ENCODE data around the gene ADGRD1.

The ADGRD1 gene

DNA sequence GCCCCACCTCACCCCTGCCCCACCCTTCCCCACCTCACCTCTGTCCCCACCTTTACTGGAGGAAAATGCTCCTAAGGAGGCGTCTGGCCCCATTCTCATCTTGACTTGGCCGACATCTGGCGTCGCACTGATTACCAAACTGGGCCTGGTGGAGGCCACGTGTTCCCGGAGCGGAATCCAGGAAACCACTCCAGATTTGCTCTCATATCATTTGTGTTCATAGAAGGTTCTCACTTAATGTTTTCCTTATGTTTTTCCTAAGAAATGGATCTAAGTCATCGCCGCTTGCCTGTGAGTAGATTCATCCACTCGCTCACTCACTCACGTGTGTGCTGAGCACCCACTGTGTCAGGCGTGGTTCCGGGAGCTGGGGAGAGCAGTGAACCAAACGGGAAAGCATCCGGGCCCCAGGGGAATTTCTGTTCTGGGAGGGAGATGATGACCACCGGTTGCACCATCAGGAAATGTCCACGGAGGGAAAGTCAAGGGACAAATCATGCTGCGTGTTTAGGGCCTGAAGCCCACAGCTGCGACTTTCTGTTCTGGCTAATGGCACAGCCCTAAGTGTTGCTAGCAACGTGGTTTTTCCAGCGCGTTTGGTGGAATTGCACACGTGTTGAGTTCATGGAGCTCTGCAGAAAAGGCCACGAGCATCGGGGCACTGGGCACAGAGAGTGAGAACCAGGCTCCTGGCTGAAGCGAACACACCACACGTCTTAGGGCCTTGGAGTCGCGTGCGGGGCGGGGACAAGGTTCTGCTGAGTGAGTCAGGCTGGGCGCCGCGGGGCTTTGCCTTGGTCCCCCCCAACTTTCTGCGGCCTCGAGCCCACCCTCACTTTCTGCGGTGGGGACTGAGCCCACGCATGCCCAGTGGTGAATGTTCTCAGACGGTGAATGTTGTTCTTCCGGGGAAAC, 57.7 kb downstream of the ADGRD1 start:
- Histone ChIP-seq H3K9ac (ENCODE audit: low read depth, low read length) (no peak overlapping the region), H3K4me2 (ENCODE audit: low read length) (no peak overlapping the region), H3K4me1 (ENCODE audit: control insufficient read depth, insufficient read depth, low read length) (no peaks in the 10 kb centered on the region), H3K27me3 (ENCODE audit: control insufficient read depth, insufficient read depth, low read length) (no peaks in the 10 kb centered on the region), H3K36me3 (ENCODE audit: insufficient read depth, low read length) (no peaks in the 10 kb centered on the region), H3K4me3 (ENCODE audit: low read length) (no peak overlapping the region), H3K9me3 (replicated peaks; ENCODE audit: low read length) (peaks cover 17% of the 10 kb centered on the region)

DNA sequence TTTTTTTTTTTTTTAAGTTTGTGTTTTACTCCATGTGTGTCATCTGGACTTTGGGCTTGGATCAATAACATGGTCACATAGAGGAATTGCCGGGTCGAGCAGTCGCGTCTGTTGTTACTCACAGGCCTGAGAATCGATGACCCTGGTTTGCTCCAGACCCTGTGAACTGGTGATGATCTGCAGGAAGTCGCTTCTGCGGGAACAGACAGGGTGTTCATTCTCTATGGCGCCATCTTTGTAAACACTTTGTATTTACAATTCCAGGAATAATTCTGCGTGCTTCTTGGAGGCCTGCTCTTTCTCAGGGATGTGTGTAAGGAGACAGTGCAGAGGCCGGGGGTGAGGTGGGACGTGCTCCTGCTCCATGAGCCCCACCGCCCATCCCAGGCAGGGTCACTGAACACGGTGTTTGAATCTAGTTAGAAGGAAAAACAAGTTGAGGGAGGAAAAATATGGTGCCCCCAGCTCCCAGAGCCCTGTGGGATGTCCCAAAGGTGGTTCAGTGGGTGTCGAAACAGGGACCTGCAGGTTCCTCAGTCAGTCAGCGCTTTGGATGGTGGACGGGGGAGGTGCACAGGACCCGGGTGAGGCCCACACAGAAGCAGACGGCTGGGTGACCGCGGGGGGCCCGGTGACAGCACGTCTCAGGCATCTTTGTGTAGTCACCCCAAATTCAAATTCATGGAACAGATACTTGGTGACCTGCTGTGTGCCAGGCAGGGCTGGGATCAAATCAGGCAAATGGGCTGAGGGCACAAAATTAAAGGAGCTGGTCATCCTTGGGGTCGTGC, 58.8 kb downstream of the ADGRD1 start:
- Histone ChIP-seq H3K4me1 (ENCODE audit: control insufficient read depth, insufficient read depth, low read length) (no peaks in the 10 kb centered on the region), H3K9ac (ENCODE audit: low read depth, low read length) (no peak overlapping the region), H3K36me3 (ENCODE audit: insufficient read depth, low read length) (no peaks in the 10 kb centered on the region), H3K4me3 (ENCODE audit: low read length) (no peak overlapping the region), H3K4me2 (ENCODE audit: low read length) (no peak overlapping the region), H3K9me3 (replicated peaks; ENCODE audit: low read length) (peaks cover 19% of the 10 kb centered on the region), H3K27me3 (ENCODE audit: control insufficient read depth, insufficient read depth, low read length) (no peaks in the 10 kb centered on the region)

DNA sequence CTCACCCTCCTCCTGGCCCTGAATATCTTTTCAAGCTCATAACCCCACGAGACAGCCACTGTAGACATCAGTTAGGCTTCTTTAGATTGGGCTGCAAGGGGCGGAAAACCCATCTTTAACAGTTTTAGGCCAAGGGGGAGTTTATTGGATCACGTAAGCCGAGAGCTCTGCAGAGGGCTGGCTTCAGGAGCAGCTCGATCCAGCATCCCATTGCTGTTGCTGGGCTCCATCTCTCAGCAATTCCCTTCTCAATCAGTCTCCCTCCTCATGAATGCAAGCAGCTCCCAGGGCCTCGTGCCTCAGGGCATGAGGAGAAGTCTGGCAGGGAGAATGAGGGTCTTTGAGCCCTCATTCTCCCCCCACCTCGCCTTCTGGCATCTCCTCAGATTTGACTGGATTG, 59.4 kb downstream of the ADGRD1 start:
- H3K27me3 ChIP-seq (ENCODE audit: control insufficient read depth, insufficient read depth, low read length) = no peaks in the 10 kb centered on the region
- no peak overlapping the region for H3K4me3 ChIP-seq (ENCODE audit: low read length)

DNA sequence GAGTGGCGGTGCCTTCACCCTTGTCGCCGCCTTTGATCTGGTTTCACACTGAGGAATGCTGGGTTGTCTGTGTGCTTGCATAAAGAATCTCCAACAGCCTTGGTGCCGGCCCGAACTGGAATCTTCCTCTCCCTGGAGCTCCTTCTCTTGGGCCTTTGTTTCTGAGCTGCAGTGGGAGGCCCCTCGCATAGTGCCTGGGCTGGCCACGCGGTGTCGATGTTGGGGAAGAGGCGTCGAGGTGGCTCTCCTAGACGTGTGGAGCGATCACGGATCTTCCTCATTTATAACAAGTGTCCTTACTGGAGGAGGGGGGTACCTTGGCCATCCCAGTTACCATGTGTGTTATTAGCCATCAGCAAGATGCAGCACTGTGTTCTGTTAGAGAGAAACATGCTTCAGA, 60.6 kb downstream of the ADGRD1 start:
- Histone ChIP-seq H3K36me3 (ENCODE audit: insufficient read depth, low read length) (no peaks in the 10 kb centered on the region), H3K4me2 (ENCODE audit: low read length) (no peak overlapping the region), H3K27me3 (ENCODE audit: control insufficient read depth, insufficient read depth, low read length) (no peaks in the 10 kb centered on the region)

More for the DNA sequence above, 59.4 kb downstream of the ADGRD1 start:
- Histone ChIP-seq H3K36me3 (ENCODE audit: insufficient read depth, low read length) (no peaks in the 10 kb centered on the region), H3K4me2 (ENCODE audit: low read length) (no peak overlapping the region), H3K9me3 (replicated peaks; ENCODE audit: low read length) (peaks cover 24% of the 10 kb centered on the region), H3K9ac (ENCODE audit: low read depth, low read length) (no peak overlapping the region), H3K4me1 (ENCODE audit: control insufficient read depth, insufficient read depth, low read length) (no peaks in the 10 kb centered on the region)

GRCh38 chr12:131015581-131016337, 62.1 kb downstream of the ADGRD1 start:
- Histone ChIP-seq H3K9ac (ENCODE audit: low read depth, low read length) (no peak overlapping the region), H3K4me1 (ENCODE audit: control insufficient read depth, insufficient read depth, low read length) (no peaks in the 10 kb centered on the region), H3K9me3 (replicated peaks; ENCODE audit: low read length) (peaks cover 17% of the 10 kb centered on the region), H3K36me3 (ENCODE audit: insufficient read depth, low read length) (no peaks in the 10 kb centered on the region), H3K4me3 (ENCODE audit: low read length) (no peak overlapping the region), H3K27me3 (ENCODE audit: control insufficient read depth, insufficient read depth, low read length) (no peaks in the 10 kb centered on the region), H3K4me2 (ENCODE audit: low read length) (no peak overlapping the region)

More for the DNA sequence above, 60.6 kb downstream of the ADGRD1 start:
- Histone ChIP-seq H3K4me1 (ENCODE audit: control insufficient read depth, insufficient read depth, low read length) (no peaks in the 10 kb centered on the region), H3K9me3 (replicated peaks; ENCODE audit: low read length) (peaks cover 16% of the 10 kb centered on the region), H3K4me3 (ENCODE audit: low read length) (no peak overlapping the region), H3K9ac (ENCODE audit: low read depth, low read length) (no peak overlapping the region)

DNA sequence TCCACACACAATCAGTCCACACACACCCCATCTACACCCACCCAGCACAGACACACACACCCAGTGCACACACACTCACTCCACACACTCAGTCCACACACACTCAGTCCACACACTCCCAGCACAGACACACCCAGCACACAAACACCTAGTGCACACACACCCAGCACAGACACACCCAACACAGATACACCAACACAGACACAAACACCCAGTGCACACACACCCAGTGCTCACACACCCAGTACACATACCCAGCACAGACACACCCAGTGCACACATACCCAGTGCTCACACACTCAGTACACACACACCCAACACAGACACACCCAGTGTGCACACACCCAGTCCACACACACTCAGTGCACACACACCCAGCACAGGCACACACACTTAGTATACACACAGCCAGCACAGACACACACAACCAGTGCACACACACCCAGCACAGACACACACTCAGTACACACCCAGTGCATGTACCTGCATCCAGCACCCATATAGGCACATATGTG, 63.8 kb downstream of the ADGRD1 start:
- no peak overlapping the region for H3K4me2 ChIP-seq (ENCODE audit: low read length)
- H3K4me3 ChIP-seq (ENCODE audit: low read length) = no peak overlapping the region
- no peaks in the 10 kb centered on the region for H3K36me3 ChIP-seq (ENCODE audit: insufficient read depth, low read length)
- no peak overlapping the region for H3K9ac ChIP-seq (ENCODE audit: low read depth, low read length)
- H3K9me3 ChIP-seq (replicated peaks; ENCODE audit: low read length) = peaks cover 18% of the 10 kb centered on the region
- no peaks in the 10 kb centered on the region for H3K27me3 ChIP-seq (ENCODE audit: control insufficient read depth, insufficient read depth, low read length)
- H3K4me1 ChIP-seq (ENCODE audit: control insufficient read depth, insufficient read depth, low read length) = no peaks in the 10 kb centered on the region

- H3K36me3 ChIP-seq (ENCODE audit: insufficient read depth, low read length) = no peaks in the 10 kb centered on the region
Observed at GRCh38 chr12:131018019-131018620, 64.4 kb downstream of the ADGRD1 start.

GRCh38 chr12:131018808-131019397, 65.2 kb downstream of the ADGRD1 start:
- Histone ChIP-seq H3K36me3 (ENCODE audit: insufficient read depth, low read length) (no peaks in the 10 kb centered on the region), H3K4me1 (ENCODE audit: control insufficient read depth, insufficient read depth, low read length) (no peaks in the 10 kb centered on the region), H3K4me2 (ENCODE audit: low read length) (no peak overlapping the region), H3K9ac (ENCODE audit: low read depth, low read length) (no peak overlapping the region), H3K4me3 (ENCODE audit: low read length) (no peak overlapping the region), H3K9me3 (replicated peaks; ENCODE audit: low read length) (peaks cover 21% of the 10 kb centered on the region), H3K27me3 (ENCODE audit: control insufficient read depth, insufficient read depth, low read length) (no peaks in the 10 kb centered on the region)

More at GRCh38 chr12:131018019-131018620, 64.4 kb downstream of the ADGRD1 start:
- Histone ChIP-seq H3K9me3 (replicated peaks; ENCODE audit: low read length) (peaks cover 20% of the 10 kb centered on the region), H3K4me3 (ENCODE audit: low read length) (no peak overlapping the region), H3K4me1 (ENCODE audit: control insufficient read depth, insufficient read depth, low read length) (no peaks in the 10 kb centered on the region), H3K27me3 (ENCODE audit: control insufficient read depth, insufficient read depth, low read length) (no peaks in the 10 kb centered on the region), H3K9ac (ENCODE audit: low read depth, low read length) (no peak overlapping the region), H3K4me2 (ENCODE audit: low read length) (no peak overlapping the region)

- H3K4me1 ChIP-seq (ENCODE audit: control insufficient read depth, insufficient read depth, low read length) = no peaks in the 10 kb centered on the region
- peaks cover 21% of the 10 kb centered on the region for H3K9me3 ChIP-seq (replicated peaks; ENCODE audit: low read length)
- no peak overlapping the region for H3K9ac ChIP-seq (ENCODE audit: low read depth, low read length)
- H3K4me3 ChIP-seq (ENCODE audit: low read length) = no peak overlapping the region
- no peaks in the 10 kb centered on the region for H3K36me3 ChIP-seq (ENCODE audit: insufficient read depth, low read length)
- no peak overlapping the region for H3K4me2 ChIP-seq (ENCODE audit: low read length)
- H3K27me3 ChIP-seq (ENCODE audit: control insufficient read depth, insufficient read depth, low read length) = no peaks in the 10 kb centered on the region
Observed at GRCh38 chr12:131020326-131021153, 66.8 kb downstream of the ADGRD1 start.

- Histone ChIP-seq H3K4me3 (ENCODE audit: low read length) (no peak overlapping the region), H3K4me1 (ENCODE audit: control insufficient read depth, insufficient read depth, low read length) (no peaks in the 10 kb centered on the region), H3K27me3 (ENCODE audit: control insufficient read depth, insufficient read depth, low read length) (no peaks in the 10 kb centered on the region), H3K36me3 (ENCODE audit: insufficient read depth, low read length) (no peaks in the 10 kb centered on the region), H3K9ac (ENCODE audit: low read depth, low read length) (no peak overlapping the region), H3K9me3 (replicated peaks; ENCODE audit: low read length) (peaks cover 21% of the 10 kb centered on the region), H3K4me2 (ENCODE audit: low read length) (no peak overlapping the region)
Observed at GRCh38 chr12:131021154-131021541, 67.4 kb downstream of the ADGRD1 start.

All from skeletal muscle satellite cell (primary cell).